Caco-2 (cell line): ENCODE data around the gene PHLDA2. TPM values are rescaled to one million over a fixed set of nuclear protein-coding genes. Genes with fewer than 3 reads are reported as not detected.

Experiments
- BruUV-seq: library from RNA; stranded (reverse); fragments of 400-500 nt; replicated peaks from 2 replicates; lab custom pipeline; 2021; lab: Mats Ljungman, UMichigan
- CTCF ChIA-PET: fragments of 300-600 bp; sonication (Branson Sonifier 250); formaldehyde crosslinking; loops from one replicate; lab custom pipeline; 2022; ENCODE audit warnings: antibody characterized with exemption; lab: Charles Lee
- POLR2A ChIA-PET: fragments of 300-600 bp; sonication (Branson Sonifier 250); formaldehyde crosslinking; loops from one replicate; lab custom pipeline; 2022; ENCODE audit warnings: antibody characterized with exemption; lab: Charles Lee
- DNase-seq, 2 experiments: peaks; one replicate each; pipeline versions ENCODE4 v3.0.0 to v3.0.0-alpha.2; 2020 to 2022
- H3K27me3 ChIP-seq: replicated peaks from 2 replicates; pipeline ENCODE4 v1.6.0; 2011; ENCODE audit warnings: low read length; ENCODE audit not compliant: control insufficient read depth, insufficient read depth
- H3K36me3 ChIP-seq: 2 replicates; pipeline ENCODE4 v1.5.1; 2011; ENCODE audit warnings: low read length; ENCODE audit not compliant: control insufficient read depth, insufficient read depth
- H3K4me1 ChIP-seq: fragments of 250-450 bp; sonication (Bioruptor Pico); 2 replicates; pipeline ENCODE4 v1.5.1; 2020; ENCODE audit warnings: mild to moderate bottlenecking
- H3K4me3 ChIP-seq: 2 replicates; pipeline ENCODE4 v1.5.1; 2011; ENCODE audit warnings: low read depth, mild to moderate bottlenecking, control low read depth, low read length
- H3K9me3 ChIP-seq: fragments of 250-450 bp; sonication (Bioruptor Pico); 2 replicates; pipeline ENCODE4 v1.5.1; 2020; ENCODE audit warnings: mild to moderate bottlenecking, moderate library complexity
- H3K27ac Mint-ChIP-seq: one replicate; pipeline ENCODE4 v1.8.0; 2022; ENCODE audit warnings: mixed read lengths; ENCODE audit not compliant: unreplicated experiment
- H3K27me3 Mint-ChIP-seq: one replicate; pipeline ENCODE4 v1.8.0; 2022; ENCODE audit warnings: mixed read lengths; ENCODE audit not compliant: insufficient read depth, unreplicated experiment
- H3K36me3 Mint-ChIP-seq: one replicate; pipeline ENCODE4 v1.8.0; 2022; ENCODE audit warnings: mild to moderate bottlenecking, mixed read lengths; ENCODE audit not compliant: insufficient read depth, unreplicated experiment
- H3K4me1 Mint-ChIP-seq: one replicate; pipeline ENCODE4 v1.8.0; 2022; ENCODE audit warnings: low read depth, mixed read lengths; ENCODE audit not compliant: unreplicated experiment
- H3K4me3 Mint-ChIP-seq: one replicate; pipeline ENCODE4 v1.8.0; 2022; ENCODE audit warnings: mild to moderate bottlenecking, moderate library complexity, mixed read lengths; ENCODE audit not compliant: unreplicated experiment
- H3K9me3 Mint-ChIP-seq: one replicate; pipeline ENCODE4 v1.8.0; 2022; ENCODE audit warnings: mixed read lengths; ENCODE audit not compliant: unreplicated experiment
- intact Hi-C: fragments of 100-400 bp; cut with micrococcal nuclease; formaldehyde crosslinking; loops from one replicate; pipeline ENCODE4 v1.10.0; 2022; ENCODE audit not compliant: unreplicated experiment
- total RNA-seq: library from RNA; stranded (reverse); gene quantifications from 2 replicates; pipeline ENCODE4 v1.2.3, GENCODE V29; 2022
- TF ChIP-seq, protein P1 (sequence below), 2 experiments: fragments of 200-600 bp in 1 of 2; IDR thresholded peaks; 1 replicate in 1 of 2; 2 replicates in 1 of 2; pipeline versions ENCODE4 v1.5.1 to v1.8.0; 2011 to 2022; ENCODE audit warnings: antibody characterized with exemption in 1 of 2, control low read depth in 1 of 2, inconsistent platforms in 1 of 2, low read depth in 1 of 2, low read length in 1 of 2, mild to moderate bottlenecking in 1 of 2, moderate library complexity in 1 of 2; ENCODE audit not compliant: insufficient read depth in 1 of 2, severe bottlenecking in 1 of 2, unreplicated experiment in 1 of 2

PHLDA2 gene
- total RNA-seq, 1 experiment from 2014 or later, result 19.1 TPM

GRCh38 chr11:2913019-2913431 is 16.2 kb downstream of the PHLDA2 start:
- H3K4me1 ChIP-seq, result peaks cover 33% of the 10 kb centered on the region
- no peak for DNase-seq
- intact Hi-C loops, result loop anchor here (10.0 kb wide), 1 partner anchor 708 kb away; no protein-coding TSS in a partner anchor
- H3K27me3 ChIP-seq, result no peaks in the 10 kb centered on the region
- Mint-ChIP-seq H3K27ac (peak overlapping the region; percentile 80), H3K9me3 (no peaks in the 10 kb centered on the region), H3K36me3 (peaks cover 18% of the 10 kb centered on the region), H3K4me3 (no peak overlapping the region), H3K27me3 (no peaks in the 10 kb centered on the region), H3K4me1 (peaks cover 22% of the 10 kb centered on the region)
- BruUV-seq, result no TSS peak
- TF ChIP-seq, protein P1, sequence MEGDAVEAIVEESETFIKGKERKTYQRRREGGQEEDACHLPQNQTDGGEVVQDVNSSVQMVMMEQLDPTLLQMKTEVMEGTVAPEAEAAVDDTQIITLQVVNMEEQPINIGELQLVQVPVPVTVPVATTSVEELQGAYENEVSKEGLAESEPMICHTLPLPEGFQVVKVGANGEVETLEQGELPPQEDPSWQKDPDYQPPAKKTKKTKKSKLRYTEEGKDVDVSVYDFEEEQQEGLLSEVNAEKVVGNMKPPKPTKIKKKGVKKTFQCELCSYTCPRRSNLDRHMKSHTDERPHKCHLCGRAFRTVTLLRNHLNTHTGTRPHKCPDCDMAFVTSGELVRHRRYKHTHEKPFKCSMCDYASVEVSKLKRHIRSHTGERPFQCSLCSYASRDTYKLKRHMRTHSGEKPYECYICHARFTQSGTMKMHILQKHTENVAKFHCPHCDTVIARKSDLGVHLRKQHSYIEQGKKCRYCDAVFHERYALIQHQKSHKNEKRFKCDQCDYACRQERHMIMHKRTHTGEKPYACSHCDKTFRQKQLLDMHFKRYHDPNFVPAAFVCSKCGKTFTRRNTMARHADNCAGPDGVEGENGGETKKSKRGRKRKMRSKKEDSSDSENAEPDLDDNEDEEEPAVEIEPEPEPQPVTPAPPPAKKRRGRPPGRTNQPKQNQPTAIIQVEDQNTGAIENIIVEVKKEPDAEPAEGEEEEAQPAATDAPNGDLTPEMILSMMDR (IDR thresholded peaks at IDR 0.05; ENCODE audit: insufficient read depth in 1 of 2, low read depth in 1 of 2, low read length in 1 of 2, severe bottlenecking in 1 of 2, unreplicated experiment in 1 of 2), result no peak
- H3K4me3 ChIP-seq, result no peak overlapping the region
- POLR2A ChIA-PET, result interaction anchor here (1.2 kb wide), 1 partner anchor 17 kb away, joined by 6 read pairs; the partner anchor contains the start of gene PHLDA2
- no peaks in the 10 kb centered on the region for H3K36me3 ChIP-seq
- CTCF ChIA-PET, result interaction anchor here (1.0 kb wide), 1 partner anchor 23 kb away, joined by 3 read pairs; no protein-coding TSS in a partner anchor
- H3K9me3 ChIP-seq, result no peaks in the 10 kb centered on the region

DNA sequence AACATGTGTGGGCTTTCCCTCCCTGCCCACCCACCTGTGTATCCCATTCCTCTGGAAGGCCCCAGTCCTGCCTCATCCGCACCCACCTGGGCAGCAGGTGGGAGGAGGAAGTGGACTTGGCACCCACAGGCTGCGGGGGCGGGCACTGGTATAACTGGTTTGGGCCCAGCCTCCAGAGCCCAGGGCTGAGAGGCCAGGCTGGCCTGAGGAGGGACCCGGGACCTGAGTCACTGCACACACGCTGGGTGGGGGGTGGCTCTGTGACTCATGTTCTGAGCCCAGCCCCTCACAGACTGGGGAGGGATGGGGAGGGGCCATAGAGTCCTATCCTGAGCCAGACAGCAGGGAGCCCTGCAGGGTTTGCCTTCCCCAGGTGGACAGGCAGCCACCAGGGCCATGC is 16.7 kb downstream of the PHLDA2 start:
- peaks cover 18% of the 10 kb centered on the region for H3K36me3 Mint-ChIP-seq
- ChIA-PET CTCF (interaction anchor here (1.0 kb wide), 1 partner anchor 24 kb away, joined by 3 read pairs; no protein-coding TSS in a partner anchor), POLR2A (interaction anchor here (1.2 kb wide), 1 partner anchor 17 kb away, joined by 6 read pairs; the partner anchor contains the start of gene PHLDA2)
- H3K4me3 Mint-ChIP-seq, result no peak overlapping the region
- Histone ChIP-seq H3K9me3 (no peaks in the 10 kb centered on the region), H3K4me3 (no peak overlapping the region), H3K36me3 (no peaks in the 10 kb centered on the region), H3K27me3 (no peaks in the 10 kb centered on the region), H3K4me1 (peaks cover 33% of the 10 kb centered on the region)
- H3K27me3 Mint-ChIP-seq, result no peaks in the 10 kb centered on the region
- intact Hi-C loops, result loop anchor here (1.0 to 10.0 kb wide), 3 partner anchors 10 to 708 kb away; a partner anchor contains a TSS
- peak overlapping the region; percentile 80 for H3K27ac Mint-ChIP-seq
- H3K4me1 Mint-ChIP-seq, result peaks cover 22% of the 10 kb centered on the region
- peak; percentile 93 to 94 for DNase-seq
- BruUV-seq, result no TSS peak
- no peaks in the 10 kb centered on the region for H3K9me3 Mint-ChIP-seq
- TF ChIP-seq, protein P1 (IDR thresholded peaks at IDR 0.05; ENCODE audit: insufficient read depth in 1 of 2, low read depth in 1 of 2, low read length in 1 of 2, severe bottlenecking in 1 of 2, unreplicated experiment in 1 of 2), result no peak

GRCh38 chr11:2911785-2912391 is 17.3 kb downstream of the PHLDA2 start:
- Mint-ChIP-seq H3K36me3 (peaks cover 18% of the 10 kb centered on the region), H3K27me3 (no peaks in the 10 kb centered on the region), H3K27ac (peak overlapping the region; percentile 80), H3K4me1 (peaks cover 22% of the 10 kb centered on the region), H3K9me3 (no peaks in the 10 kb centered on the region), H3K4me3 (no peak overlapping the region)
- no TSS peak for BruUV-seq
- intact Hi-C loops, result loop anchor here (1.0 to 10.0 kb wide), 3 partner anchors 10 to 707 kb away; a partner anchor contains a TSS
- DNase-seq, result peak; percentile 48 to 70
- Histone ChIP-seq H3K4me3 (no peak overlapping the region), H3K4me1 (peaks cover 33% of the 10 kb centered on the region), H3K9me3 (no peaks in the 10 kb centered on the region), H3K27me3 (no peaks in the 10 kb centered on the region), H3K36me3 (no peaks in the 10 kb centered on the region)
- TF ChIP-seq, protein P1 (IDR thresholded peaks at IDR 0.05; ENCODE audit: insufficient read depth in 1 of 2, low read depth in 1 of 2, low read length in 1 of 2, severe bottlenecking in 1 of 2, unreplicated experiment in 1 of 2), result no peak
- ChIA-PET CTCF (interaction anchor here (1.0 kb wide), 1 partner anchor 379 kb away, joined by 3 read pairs; no protein-coding TSS in a partner anchor), POLR2A (interaction anchor here (1.2 kb wide), 1 partner anchor 18 kb away, joined by 6 read pairs; the partner anchor contains the start of gene PHLDA2)
